CMK (cell line): Measurements from ENCODE around the gene HBG1.

ENCODE experiments used
- DNase-seq: peaks from one replicate; pipeline ENCODE4 v3.0.0-alpha.2; 2010; ENCODE audit warnings: low read depth

HBG1 gene

GRCh38 chr11:5246772-5247471, 2.7 kb downstream of the HBG1 start:
- no peak for DNase-seq

GRCh38 chr11:5245155-5245554, 4.5 kb downstream of the HBG1 start:
- no peak for DNase-seq

- DNase-seq, result no peak
Observed at GRCh38 chr11:5243816-5244180, 5.9 kb downstream of the HBG1 start.

- no peak for DNase-seq
Observed at GRCh38 chr11:5242933-5243815, 6.5 kb downstream of the HBG1 start.

- DNase-seq, result no peak
Observed at GRCh38 chr11:5242208-5242607, 7.4 kb downstream of the HBG1 start.

GRCh38 chr11:5241458-5241857, 8.2 kb downstream of the HBG1 start:
- DNase-seq, result no peak

GRCh38 chr11:5240458-5240857, 9.2 kb downstream of the HBG1 start:
- no peak for DNase-seq

GRCh38 chr11:5240056-5240455, 9.6 kb downstream of the HBG1 start:
- no peak for DNase-seq

- no peak for DNase-seq
Observed at GRCh38 chr11:5239046-5239445, 10.6 kb downstream of the HBG1 start.

- DNase-seq, result no peak
Observed at GRCh38 chr11:5238486-5238885, 11.2 kb downstream of the HBG1 start.

- DNase-seq, result no peak
Observed at GRCh38 chr11:5237420-5237819, 12.2 kb downstream of the HBG1 start.

- DNase-seq, result no peak
Observed at GRCh38 chr11:5235364-5236095, 14.1 kb downstream of the HBG1 start.

GRCh38 chr11:5234381-5234834, 15.2 kb downstream of the HBG1 start, which contains the start of gene HBD:
Gene HBD, minus strand, starts transcription at chr11:5234483. Its CDS starts 50 bp downstream, at chr11:5234433.
- no peak for DNase-seq

- DNase-seq, result no peak
Observed at GRCh38 chr11:5233307-5233706, 16.4 kb downstream of the HBG1 start.

- no peak for DNase-seq
Observed at GRCh38 chr11:5232821-5233220, 16.8 kb downstream of the HBG1 start.

GRCh38 chr11:5232176-5232575, 17.5 kb downstream of the HBG1 start:
- DNase-seq, result no peak

- DNase-seq, result no peak
Observed at GRCh38 chr11:5231111-5231510, 18.5 kb downstream of the HBG1 start.

- no peak for DNase-seq
Observed at GRCh38 chr11:5230266-5230665, 19.4 kb downstream of the HBG1 start.

GRCh38 chr11:5229796-5230195, 19.9 kb downstream of the HBG1 start:
- no peak for DNase-seq

- no peak for DNase-seq
Observed at GRCh38 chr11:5229356-5229755, 20.3 kb downstream of the HBG1 start.

GRCh38 chr11:5228124-5228523, 21.5 kb downstream of the HBG1 start:
- no peak for DNase-seq

GRCh38 chr11:5227681-5228080, 22.0 kb downstream of the HBG1 start:
- no peak for DNase-seq
